Anterior cingulate cortex (tissue), 58 donors: ENCODE data around the gene SLCO2A1.
A peak's percentile ranks its signal among the peaks of the same experiment; 100 is the strongest.

Experiments used
- DNase-seq, 58 donors: peaks; one replicate each; lab custom pipeline; 2025; lab: John Stamatoyannopoulos, UW

SLCO2A1 gene

DNA sequence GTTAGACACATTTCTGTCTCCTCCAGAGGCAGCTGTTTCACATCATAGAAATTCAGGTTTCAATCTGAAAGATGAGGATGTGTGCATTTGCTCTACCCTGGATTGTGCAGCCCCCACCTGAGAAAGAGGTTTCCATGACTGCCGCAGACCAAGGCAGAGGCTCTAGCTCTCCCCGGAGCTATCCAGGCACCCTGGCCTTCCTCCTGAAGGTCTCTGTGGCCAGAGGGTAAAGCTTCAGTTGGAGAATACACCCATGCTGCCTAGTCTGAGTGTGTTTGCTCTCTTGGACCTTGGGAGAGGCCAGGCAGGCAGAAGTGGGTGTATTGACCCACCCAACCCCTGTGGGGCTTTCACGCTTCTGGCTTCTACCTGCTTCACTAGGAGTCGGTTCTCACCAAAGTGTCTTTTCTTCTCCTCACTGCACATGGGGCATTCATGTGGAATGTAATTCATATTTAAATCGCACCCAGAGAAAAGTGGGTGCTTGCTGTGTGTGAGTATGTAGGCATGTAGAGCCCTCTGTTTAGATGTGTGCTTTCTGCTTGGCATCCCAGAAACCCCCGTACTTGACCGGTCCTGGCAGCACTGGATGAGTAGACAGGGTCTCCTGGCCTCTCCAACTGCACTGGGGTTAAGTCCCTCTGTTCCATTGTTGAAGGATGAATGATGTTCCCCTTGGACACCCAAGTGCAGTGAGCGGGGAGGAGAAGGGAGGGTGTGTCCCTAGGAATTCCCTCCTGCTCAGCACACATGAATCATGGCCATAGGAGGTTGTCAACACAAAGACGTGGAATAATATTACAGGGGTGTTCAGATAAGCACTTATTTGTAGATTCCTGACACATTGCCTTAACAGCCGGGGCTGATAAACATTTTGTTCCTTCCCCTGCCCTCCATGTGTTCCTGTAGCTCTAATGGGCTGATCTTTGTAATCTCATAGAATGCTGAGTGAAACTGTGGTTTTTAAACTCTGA, 113.8 kb downstream of the SLCO2A1 start:
- DNase-seq = no peak

DNA sequence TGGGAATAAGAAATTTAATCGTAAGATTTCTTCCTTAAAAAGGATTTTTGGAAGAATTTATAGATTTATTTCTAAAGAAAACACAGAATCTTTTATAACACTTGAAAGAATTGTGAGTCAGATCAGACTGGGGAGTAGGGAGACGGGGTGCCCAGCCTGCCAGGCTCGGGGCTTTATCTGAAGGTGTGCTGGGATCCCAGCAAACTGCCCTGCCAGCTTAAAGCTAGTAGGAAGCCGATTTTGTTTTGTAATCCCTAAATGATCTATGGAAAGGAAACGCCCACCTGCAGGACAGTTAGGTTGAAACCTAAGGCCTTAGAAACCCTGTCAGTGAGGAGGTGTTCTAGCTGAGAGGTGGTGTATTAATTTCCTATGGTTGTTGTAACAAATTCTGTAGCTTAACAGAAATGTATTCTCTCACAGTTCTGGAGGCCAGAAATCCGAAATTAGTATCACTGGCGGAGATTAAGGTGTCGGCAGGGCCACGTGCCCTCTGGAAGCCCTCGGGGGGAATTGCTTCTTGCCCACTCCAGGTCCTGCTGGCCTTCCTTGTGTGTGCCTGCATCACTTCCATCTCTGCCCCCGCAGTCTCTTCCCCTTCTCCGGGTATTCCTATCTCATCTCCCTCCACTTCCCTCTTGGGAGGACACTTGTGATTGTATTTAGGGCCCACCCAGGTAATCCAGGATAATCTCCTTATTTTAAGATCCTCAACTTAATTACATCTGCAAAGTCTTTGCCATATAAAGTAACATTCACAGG, 114.7 kb downstream of the SLCO2A1 start:
- DNase-seq = no peak

DNA sequence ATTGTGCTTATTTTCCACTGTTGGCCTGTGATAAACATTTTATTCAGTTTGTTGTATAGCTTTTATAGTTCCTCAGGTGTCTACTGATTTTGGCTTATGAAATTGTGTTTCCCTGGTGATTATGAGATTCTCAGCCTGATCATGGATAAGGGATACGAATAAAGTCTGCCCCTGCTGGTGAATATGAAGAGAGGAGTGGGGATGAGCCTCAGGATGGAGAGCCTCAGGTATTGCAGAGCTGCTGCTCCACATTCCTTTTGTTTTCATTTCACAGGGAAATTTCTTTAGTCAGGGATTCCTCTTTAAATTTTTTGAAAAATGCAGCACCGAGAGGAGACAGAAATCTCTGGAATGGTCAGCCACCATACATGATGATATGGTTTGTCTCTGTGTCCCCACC, 119.3 kb downstream of the SLCO2A1 start:
- DNase-seq = no peak

DNA sequence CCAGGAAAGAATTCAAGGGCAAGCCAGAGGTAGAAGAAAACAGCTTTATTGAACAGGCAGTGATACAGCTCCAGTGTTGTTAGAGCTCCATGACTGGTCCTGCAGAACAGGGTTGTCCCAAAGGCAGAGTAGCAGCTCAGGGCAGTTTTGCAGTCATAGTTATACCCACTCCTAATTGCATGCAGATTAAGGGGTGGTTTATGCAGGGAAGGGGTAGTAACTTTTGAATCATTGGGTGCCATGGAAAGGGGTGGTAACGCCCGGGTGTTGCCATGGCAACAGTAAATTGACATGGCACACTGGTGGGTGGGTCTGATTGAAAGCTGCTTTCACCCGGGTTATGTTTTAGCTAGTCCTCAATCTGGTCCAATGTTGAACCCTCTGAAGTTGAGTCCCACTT, 124.3 kb downstream of the SLCO2A1 start:
- no peak for DNase-seq

DNA sequence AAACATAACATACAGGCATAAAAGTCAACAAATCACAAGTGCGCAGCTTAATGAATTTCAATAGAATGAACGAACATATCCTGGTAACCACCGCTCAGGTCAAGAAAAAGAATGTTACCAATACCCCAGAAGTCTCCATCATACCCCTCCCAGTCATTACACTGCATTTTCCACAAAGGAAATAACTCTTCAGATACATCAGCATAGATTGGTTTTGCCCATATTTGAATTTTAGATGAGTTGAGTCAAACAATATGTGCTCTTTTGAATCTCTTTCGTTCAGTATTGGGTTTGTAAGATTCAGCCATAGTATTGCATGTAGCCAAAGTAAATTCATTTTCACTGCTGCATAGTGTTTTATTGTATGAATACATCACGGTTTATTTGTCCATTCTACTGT, 127.9 kb downstream of the SLCO2A1 start:
- no peak for DNase-seq

DNA sequence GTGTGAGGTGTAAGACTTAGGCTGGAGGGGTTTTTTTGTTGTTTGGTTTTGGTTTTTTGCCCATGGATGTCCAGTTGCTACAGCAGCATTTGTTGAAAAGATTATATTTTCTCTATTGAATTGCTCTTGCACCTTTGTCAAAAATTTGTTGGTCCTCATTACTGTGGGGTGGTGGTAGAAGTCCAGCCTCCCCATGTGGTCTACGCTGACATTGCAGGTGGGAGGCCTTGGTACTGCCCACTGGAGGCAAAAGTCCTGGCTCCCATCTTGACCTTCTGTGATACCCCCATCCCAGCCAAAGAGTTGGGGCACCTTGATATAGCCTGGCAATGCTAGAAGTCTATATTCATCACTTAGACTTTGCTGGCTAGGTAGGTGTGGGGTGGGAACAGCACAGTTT, 128.6 kb downstream of the SLCO2A1 start:
- DNase-seq = no peak

DNA sequence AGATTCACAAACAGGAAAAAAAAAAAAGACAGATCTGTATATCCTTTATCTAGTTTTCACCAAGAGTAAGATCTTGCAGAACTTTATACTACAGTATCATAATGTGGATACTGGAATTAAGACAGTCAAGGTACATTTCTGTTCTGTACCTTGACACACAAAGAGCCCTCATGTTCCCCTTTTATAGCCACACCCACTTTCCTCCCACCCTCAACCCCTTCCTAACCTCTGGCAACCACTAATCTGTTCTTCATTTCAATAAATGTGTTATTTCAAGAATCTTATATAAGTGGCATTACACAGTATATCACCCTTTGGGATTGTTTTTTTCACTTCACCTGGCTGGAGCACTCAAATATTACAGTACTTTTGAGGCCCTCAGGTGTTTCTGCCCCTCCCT, 130.4 kb downstream of the SLCO2A1 start:
- no peak for DNase-seq

DNA sequence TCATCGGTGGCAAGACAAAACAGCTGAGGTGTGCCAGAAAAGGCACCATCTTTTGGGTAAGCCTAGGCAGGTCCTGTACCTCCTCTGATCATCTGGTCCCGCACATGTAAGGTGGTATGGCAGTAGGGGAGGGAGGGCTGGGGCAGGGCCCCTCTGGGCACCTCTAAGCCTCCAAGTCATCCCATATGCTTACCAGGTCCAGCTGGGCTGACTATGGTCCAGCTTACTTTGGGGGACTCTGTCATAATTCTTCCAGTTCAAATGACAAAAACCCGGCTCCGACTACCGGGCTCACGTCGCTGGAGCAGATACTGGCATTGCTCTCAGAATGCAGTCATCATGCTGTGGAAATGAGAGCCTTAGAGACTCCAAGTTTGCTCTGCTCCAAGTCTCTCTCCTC, 132.2 kb downstream of the SLCO2A1 start:
- DNase-seq = no peak

DNA sequence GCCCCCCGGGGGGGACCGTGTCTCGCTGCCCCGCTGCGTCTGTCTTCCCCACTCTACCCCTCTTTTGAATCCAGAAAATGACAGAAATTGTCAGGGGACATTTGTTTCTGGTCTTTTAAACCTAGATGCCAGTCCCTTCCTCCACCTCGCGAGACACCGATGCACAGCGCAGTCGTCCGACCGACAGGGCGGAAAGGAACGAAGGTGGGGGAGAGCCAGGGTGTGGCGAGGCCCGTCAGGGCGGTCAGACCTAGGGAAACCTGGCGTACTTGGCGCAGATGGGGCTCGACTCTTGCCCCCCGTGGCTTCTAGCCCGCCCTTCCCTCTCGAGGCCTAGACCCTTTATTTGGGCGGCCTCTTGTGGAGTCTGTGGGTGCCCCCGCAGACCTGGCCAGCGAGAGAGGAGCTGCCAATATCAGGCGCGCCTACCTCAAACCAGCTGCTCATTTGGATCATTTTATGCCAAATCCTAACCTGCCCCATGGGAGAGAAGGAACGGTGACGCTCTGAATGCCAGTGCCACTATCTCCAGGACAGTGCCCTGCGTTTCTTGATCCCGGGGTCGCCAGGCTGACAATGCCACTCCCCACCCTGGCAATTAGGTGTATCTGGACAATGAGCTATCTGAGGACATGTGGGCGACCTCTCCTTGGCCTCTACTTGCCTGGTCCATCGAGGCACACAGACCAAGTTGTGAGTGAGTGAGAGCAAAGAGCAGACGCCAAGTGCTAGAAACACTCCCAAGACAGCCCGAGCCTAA, 133.5 kb downstream of the SLCO2A1 start:
- peak in 12 of 58 donors; percentile 29 to 79 (median 59) for DNase-seq

DNA sequence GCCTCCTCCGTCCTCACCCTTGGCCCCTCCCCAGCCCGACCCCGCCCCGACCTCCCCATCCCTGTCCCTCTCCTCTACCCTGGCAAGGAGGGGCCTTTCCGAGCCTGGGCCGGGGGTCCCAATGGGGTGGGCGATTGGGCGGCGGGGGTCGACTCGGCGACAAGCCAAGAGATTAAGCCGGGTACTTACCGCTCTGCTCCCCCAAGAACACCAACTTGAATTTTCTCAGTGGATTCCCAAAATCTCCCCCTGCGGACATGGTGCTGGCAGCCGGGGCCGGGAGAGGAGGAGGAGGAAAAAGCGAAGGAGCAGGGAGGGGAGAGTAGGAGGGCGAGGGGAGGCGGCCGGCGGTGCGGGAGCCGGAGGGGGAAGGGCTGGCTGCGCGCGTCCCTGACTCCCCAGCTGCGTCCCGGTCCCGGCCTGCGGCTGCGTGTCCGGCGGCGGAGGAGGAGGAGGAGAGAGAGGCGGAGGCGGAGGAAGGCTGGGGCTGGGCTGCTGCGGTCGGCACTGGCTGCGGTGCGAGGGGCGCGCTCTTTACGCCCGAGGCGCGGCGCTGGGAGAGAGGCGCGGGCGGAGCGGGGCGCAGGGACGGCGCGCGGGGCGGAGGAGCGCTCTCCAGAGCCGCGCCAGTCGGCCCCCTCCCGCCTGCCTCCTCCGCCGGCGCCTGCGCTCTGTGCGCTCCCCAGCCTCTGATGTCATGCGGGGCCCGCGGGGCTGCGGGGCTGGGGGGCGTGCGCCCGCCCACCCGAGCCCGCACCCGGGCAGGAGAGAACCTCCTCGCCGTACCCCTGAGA, 134.3 kb downstream of the SLCO2A1 start, which contains the start of gene RAB6B:
TSS of gene RAB6B (minus strand) at position 675 of the 794 bp plus-strand sequence. CDS start at position 259, 416 bp downstream.
- DNase-seq = peak in 48 of 58 donors; percentile 36 to 87 (median 64)

DNA sequence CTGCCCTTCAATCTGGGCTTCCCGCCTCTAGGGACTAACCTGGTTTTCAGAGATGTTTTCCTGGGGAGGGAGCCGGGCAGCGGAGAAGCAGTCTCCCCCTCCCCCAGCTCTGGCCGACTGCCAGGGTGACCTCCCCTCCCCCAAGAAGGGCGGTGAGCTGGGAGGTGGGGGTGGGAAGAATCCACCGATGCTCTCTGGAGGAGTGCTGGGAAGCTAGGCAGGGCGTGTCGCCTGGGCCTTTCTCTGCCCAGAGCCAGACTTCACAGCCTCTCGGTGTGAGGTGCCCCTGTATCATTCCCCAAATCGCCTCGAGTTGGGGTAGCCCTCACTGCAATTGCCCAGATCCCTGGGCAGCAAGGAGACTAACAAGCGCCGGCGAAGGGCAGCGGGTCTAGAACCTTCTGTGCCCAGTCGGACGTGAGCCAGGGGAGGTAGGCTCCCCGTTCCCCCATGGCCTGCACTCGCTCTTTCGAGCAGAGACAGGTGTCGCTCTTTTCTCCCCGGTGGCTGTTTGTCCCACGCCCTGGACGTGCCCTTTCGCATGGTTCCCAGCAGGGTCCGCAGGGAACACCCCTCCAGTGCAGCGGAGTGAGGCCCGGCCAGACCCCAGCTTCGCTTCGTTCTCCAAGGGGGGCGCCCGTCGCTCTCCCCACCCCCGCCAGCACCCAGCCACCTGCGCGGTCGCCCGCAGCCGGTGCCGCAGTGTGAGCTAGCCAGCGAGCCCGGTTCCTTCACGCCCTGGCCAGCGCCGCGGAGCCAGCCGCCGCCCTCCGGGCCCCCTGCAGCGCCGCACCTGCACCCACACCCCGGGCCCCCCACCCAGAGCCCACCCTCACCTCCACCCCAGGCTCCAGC, 135.1 kb downstream of the SLCO2A1 start:
- DNase-seq = peak in 7 of 58 donors; percentile 19 to 52 (median 31)

DNA sequence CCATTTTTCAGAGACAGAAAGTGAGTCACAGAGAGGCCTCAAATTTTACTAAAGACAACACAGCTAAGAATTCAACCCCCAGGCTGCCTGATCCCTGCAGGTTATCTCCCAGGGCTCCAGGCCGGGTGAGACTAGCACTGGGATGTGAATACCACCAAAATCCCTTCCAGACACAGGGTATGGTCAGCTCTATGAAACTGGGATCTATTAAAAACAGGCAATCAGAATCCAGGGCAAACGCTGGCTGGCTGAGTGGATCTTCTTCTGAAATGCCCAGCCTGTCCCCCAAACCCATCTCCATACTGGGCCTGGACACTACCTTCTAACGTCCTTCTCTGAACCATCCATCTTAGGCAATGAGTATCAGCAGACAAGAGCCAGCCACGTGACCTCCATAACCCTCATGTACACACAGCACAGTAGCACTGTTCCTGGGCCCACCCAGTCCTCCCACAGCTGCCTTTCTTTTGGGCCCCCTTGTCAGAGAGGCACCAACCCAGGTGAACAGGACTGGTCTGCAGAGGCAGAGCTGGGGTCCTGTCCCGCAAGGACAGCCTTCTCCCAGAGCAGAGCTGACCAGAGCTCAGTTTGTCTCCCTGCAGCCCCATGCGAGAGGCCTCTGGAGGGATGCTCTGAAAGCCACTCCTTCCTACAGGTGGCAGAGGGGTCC, 135.9 kb downstream of the SLCO2A1 start:
- no peak for DNase-seq

DNA sequence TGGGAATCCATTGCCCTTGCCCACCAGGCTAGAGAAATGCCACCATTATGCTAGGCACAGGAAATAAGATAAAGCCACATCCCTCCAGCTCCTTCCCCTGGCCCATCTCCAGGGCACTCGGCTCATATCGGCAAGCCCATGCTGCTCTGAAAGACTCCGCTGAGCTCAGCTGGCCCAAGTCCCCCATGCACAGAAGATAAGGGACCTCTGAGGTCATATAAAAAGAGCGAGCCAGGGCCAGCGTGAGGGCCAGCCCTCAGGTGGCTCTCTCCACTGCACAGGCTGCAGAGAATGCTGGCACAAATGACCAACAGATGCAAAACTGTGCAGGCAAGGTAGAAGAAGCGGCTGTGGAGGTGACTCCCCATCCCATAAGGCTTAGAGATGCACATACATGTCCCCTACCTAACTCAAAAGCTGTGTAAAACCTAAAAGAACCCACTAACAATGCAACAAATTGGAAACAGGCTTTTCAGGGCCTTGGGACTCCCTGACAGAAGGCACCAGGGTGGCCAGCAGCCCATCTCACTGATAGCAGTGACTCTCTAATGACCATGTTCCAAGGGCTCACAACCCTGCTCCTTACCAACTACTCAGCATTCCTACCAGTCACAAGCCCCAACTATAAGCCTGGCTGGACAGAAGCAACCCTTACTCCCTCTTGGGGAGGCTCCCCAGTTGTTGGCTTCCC, 137.0 kb downstream of the SLCO2A1 start:
- DNase-seq = no peak

DNA sequence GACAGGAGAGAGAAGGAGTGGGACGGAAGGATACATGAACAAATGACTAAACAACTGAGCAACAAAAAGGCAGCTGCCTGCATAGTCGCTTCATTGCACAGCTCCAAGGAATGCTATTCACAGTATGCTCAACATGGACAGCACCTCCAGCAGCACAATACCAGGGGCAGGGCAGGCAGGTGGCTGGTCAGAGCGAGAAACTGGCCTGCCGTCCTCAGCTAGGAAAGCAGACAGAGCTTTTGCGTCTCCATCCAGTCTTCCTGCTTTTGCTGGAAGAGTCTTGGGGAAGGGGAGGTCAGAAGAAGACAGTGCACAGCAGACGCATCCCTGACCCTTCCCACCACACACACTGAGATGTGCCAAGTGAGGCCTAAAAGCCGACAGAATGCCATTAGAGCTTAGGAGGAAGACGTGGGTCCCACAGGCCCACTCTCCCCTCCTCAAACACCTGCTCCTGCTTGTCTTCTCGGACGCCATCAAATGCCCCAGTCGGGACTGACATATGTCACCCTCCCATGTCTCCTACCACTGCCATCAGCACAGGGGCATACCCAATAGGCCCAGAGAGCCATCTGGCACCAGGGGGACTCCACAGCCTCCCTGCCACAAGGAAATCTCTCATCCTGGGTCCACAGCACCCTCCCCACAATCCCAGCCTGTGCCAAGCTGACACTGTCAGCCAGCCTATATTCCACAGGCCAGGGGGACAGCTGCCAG, 137.9 kb downstream of the SLCO2A1 start:
- no peak for DNase-seq

DNA sequence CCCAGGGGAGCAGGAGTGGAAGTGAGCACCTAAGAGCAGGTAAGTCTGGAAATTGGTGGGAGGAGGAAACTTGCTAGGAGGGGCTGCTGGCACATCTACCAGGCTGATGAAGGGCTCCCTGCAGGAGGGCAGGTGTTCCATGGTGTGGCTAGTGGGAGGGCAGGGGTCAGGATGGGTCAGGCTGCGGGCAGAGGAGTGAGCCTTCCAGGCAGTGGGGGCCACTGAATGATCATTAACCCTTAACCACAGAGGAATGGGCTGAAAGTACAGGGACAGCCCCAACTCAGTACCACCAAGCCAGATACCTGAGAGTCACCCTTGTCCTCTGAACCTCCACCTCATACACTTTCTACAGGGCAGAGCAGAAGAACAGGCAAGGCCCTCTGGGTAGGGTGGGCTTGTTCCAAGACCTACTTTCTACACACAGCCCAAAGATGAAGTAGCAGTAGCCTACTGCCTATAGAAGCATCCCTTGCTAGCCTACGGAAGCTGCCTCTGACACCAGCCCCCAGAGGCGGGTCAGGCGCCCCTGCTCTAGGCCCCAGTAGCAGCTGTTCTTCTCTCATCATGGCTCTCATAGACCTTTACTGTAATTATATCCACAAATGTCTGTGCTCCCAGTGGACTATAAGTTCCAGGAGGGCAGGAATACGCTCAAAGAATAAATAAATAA, 138.6 kb downstream of the SLCO2A1 start:
- no peak for DNase-seq

DNA sequence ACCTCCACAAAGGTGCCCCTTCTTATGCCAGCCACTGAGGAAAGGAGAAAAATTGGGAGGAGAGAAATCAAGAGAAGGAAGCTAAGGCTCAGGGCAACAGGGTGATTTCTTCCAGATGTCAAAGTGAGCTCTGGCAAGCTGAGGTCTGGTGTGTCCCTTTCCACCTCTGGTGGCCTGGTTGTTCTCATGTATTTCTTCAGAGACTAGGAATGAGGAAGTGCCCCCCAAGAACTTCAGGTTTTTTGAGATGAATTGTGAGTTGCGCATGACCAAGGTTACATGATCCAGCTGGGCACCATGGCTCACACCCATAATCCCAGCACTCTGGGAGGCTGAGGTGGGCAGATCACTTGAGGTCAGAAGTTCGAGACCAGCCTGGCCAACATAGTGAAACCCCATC, 139.7 kb downstream of the SLCO2A1 start:
- no peak for DNase-seq
